ENCODE measurements around the gene PRKG1.

DNA sequence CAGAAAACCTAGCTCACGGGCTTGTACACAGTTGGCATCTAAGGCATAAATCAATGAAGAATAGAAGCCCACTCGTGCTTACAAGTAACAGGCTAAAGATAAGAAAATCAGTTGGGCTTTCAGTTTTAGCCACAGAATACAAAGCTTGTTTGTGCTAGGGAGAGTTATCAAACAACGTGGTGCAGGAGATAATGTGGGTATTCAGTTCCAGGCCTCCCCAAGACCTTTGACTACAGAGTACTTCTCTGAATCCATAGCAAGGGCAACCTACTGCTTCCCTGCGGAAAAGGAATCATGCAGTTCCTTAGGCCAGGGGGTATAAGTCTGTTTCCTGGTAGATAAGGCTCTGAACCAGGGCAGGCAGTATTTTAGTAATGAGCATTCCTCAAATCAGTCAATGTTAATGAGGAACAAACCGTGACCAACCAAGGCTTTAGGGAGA lies 844.6 kb downstream of the PRKG1 start:
- TF ChIP-seq CTCF (conservative IDR thresholded peaks at IDR 0.05; ENCODE audit: low read depth, low read length) (no peak), EZH2phosphoT487 (IDR thresholded peaks at IDR 0.05; ENCODE audit: borderline replicate concordance, low read length) (no peak), EZH2 (IDR thresholded peaks at IDR 0.05; ENCODE audit: low read length, unreplicated experiment) (no peak)
